Liver (tissue), 3 donors: Measurements from ENCODE around the gene HIP1.

ENCODE experiments used
- EGR1 ChIP-seq, 2 donors: IDR thresholded peaks; 2 replicates each; pipeline ENCODE4 v1.6.1; 2016 to 2018; ENCODE audit warnings: antibody characterized with exemption in 2 of 2, low read depth in 2 of 2
- TF ChIP-seq, protein P1 (sequence below): fragments of 150-350 bp; IDR thresholded peaks from 2 replicates; pipeline ENCODE4 v1.5.1; 2017; ENCODE audit warnings: improper control_type of control experiment, low read depth, low read length; ENCODE audit not compliant: missing input control
- TF ChIP-seq, protein P2 (sequence below): IDR thresholded peaks from 2 replicates; pipeline ENCODE4 v1.6.1; 2016; ENCODE audit warnings: antibody characterized with exemption
- donor health status: healthy.
- donor health status: healthy.

DNA sequence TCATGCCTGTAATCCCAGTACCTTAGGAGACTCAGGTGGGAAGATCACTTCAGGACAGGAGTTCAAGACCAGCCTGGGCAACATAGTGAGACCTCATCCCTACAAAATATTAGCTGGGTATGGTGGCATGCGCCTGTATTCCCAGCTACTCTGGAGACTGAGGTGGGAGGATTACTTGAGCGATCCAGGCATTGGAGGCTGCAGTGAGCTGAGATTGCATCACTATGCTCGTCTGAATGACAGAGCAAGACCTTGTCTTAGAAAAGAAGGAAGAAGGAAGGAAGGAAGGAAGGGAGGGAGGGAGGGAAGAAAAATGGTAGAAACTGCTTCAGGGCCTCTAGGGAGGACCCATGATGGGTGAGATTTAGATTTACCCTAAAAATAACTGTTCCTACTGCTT, 134.3 kb downstream of the HIP1 start:
- TF ChIP-seq, protein P1, sequence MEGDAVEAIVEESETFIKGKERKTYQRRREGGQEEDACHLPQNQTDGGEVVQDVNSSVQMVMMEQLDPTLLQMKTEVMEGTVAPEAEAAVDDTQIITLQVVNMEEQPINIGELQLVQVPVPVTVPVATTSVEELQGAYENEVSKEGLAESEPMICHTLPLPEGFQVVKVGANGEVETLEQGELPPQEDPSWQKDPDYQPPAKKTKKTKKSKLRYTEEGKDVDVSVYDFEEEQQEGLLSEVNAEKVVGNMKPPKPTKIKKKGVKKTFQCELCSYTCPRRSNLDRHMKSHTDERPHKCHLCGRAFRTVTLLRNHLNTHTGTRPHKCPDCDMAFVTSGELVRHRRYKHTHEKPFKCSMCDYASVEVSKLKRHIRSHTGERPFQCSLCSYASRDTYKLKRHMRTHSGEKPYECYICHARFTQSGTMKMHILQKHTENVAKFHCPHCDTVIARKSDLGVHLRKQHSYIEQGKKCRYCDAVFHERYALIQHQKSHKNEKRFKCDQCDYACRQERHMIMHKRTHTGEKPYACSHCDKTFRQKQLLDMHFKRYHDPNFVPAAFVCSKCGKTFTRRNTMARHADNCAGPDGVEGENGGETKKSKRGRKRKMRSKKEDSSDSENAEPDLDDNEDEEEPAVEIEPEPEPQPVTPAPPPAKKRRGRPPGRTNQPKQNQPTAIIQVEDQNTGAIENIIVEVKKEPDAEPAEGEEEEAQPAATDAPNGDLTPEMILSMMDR, result no peak
- no peak for TF ChIP-seq EGR1 (IDR thresholded peaks at IDR 0.05; ENCODE audit: low read depth in 2 of 2)
- TF ChIP-seq, protein P2, sequence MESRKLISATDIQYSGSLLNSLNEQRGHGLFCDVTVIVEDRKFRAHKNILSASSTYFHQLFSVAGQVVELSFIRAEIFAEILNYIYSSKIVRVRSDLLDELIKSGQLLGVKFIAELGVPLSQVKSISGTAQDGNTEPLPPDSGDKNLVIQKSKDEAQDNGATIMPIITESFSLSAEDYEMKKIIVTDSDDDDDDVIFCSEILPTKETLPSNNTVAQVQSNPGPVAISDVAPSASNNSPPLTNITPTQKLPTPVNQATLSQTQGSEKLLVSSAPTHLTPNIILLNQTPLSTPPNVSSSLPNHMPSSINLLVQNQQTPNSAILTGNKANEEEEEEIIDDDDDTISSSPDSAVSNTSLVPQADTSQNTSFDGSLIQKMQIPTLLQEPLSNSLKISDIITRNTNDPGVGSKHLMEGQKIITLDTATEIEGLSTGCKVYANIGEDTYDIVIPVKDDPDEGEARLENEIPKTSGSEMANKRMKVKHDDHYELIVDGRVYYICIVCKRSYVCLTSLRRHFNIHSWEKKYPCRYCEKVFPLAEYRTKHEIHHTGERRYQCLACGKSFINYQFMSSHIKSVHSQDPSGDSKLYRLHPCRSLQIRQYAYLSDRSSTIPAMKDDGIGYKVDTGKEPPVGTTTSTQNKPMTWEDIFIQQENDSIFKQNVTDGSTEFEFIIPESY, result no peak
